ENCODE results near the gene DYSF.

DNA sequence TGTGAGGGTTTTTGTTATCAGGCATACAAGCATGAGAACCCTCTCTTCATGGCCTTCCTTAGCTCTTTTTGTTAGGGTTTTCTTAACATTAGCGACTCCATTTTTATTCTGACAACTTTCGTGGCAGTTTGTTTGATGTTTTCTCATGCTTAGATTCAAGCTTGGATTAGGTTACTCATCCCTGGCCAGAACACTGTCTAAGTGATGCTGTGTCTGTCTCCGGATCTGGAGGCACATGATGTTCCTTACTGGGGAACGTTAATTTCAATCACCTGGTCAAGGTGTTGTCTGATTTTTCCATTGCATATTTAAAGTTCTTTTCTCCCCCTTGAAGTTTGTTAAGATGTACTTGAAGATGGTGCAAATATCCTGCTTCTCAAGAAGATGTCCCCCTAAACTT, 40.7 kb downstream of the DYSF start:
- TF ChIP-seq, protein P1, sequence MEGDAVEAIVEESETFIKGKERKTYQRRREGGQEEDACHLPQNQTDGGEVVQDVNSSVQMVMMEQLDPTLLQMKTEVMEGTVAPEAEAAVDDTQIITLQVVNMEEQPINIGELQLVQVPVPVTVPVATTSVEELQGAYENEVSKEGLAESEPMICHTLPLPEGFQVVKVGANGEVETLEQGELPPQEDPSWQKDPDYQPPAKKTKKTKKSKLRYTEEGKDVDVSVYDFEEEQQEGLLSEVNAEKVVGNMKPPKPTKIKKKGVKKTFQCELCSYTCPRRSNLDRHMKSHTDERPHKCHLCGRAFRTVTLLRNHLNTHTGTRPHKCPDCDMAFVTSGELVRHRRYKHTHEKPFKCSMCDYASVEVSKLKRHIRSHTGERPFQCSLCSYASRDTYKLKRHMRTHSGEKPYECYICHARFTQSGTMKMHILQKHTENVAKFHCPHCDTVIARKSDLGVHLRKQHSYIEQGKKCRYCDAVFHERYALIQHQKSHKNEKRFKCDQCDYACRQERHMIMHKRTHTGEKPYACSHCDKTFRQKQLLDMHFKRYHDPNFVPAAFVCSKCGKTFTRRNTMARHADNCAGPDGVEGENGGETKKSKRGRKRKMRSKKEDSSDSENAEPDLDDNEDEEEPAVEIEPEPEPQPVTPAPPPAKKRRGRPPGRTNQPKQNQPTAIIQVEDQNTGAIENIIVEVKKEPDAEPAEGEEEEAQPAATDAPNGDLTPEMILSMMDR (IDR thresholded peaks at IDR 0.05), result no peak
- no peak for TF ChIP-seq POLR2A (IDR thresholded peaks at IDR 0.05)

All from Peyer's patch (tissue), 4 donors.